K562 (cell line): Measurements from ENCODE around the gene BBX. TPM values are rescaled to one million over a fixed set of nuclear protein-coding genes. Genes with fewer than 3 reads are reported as not detected.

Source experiments
- ATAC-seq: fragments of 200-7000 bp; cut with Tn5 transposase; 3 replicates; pipeline ENCODE4 v1.9.1; 2020; ENCODE audit warnings: moderate library complexity
- BruUV-seq: library from RNA; stranded (reverse); fragments of 400-500 nt; replicated peaks from 2 replicates; lab custom pipeline; 2021; lab: Mats Ljungman, UMichigan
- CTCF ChIA-PET: fragments of 300-600 bp; formaldehyde crosslinking; extraction: SDS; loops from one replicate; lab custom pipeline; 2021; ENCODE audit warnings: low intra/inter-chr PET ratio; lab: Yijun Ruan, JAX
- POLR2A ChIA-PET: fragments of 300-600, 350-650 bp; sonication (Branson Sonifier 250); formaldehyde crosslinking; extraction: SDS; loops from one replicate; lab custom pipeline; 2021; ENCODE audit warnings: antibody characterized with exemption, inconsistent platforms; lab: Yijun Ruan, JAX
- DNase-seq, 4 experiments: peaks; one replicate each; pipeline versions ENCODE4 v3.0.0 to v3.0.0-alpha.2; 2011 to 2018; ENCODE audit warnings: low spot score in 3 of 4, mixed read lengths in 3 of 4; ENCODE audit errors: extremely low read depth in 1 of 4
- FAIRE-seq: peaks from 2 replicates; lab custom pipeline; 2011; peaks lifted over from hg19 to GRCh38; lab: Jason Lieb, UNC
- H2AFZ ChIP-seq: 2 replicates; pipeline ENCODE4 v1.6.0; 2011; ENCODE audit warnings: low read depth, low read length, control low read depth, inconsistent platforms
- H3K27ac ChIP-seq: fragments of 200-600 bp; 3 replicates; pipeline ENCODE4 v1.8.0; 2011; ENCODE audit warnings: low read depth, mild to moderate bottlenecking, control low read depth, inconsistent platforms, low read length, moderate library complexity, mixed read lengths; ENCODE audit errors: extremely low read depth
- H3K27me3 ChIP-seq, 2 experiments: fragments of 300-600 bp in 1 of 2; 2 replicates in 1 of 2; 3 replicates in 1 of 2; pipeline versions ENCODE4 v1.6.0 to v1.8.0; 2011; ENCODE audit warnings: inconsistent platforms in 2 of 2, low read length in 2 of 2, mild to moderate bottlenecking in 1 of 2, mixed read lengths in 1 of 2, moderate library complexity in 1 of 2; ENCODE audit not compliant: control insufficient read depth in 2 of 2, insufficient read depth in 2 of 2
- H3K36me3 ChIP-seq: fragments of 300-600 bp; 3 replicates; pipeline ENCODE4 v1.8.0; 2011; ENCODE audit warnings: mild to moderate bottlenecking, low read length, inconsistent platforms; ENCODE audit not compliant: control insufficient read depth, insufficient read depth
- H3K4me1 ChIP-seq, 2 experiments: fragments of 200-600 bp in 1 of 2; replicated peaks in 1 of 2; 2 replicates in 1 of 2; 3 replicates in 1 of 2; pipeline versions ENCODE4 v1.5.1 to v1.8.0; 2011; ENCODE audit warnings: inconsistent platforms in 2 of 2, low read length in 2 of 2, mild to moderate bottlenecking in 1 of 2, mixed read lengths in 1 of 2, moderate library complexity in 1 of 2; ENCODE audit not compliant: control insufficient read depth in 2 of 2, insufficient read depth in 2 of 2
- H3K4me2 ChIP-seq: 2 replicates; pipeline ENCODE4 v1.6.1; 2011; ENCODE audit warnings: low read length, control low read depth, inconsistent platforms, mixed read lengths; ENCODE audit not compliant: insufficient read depth
- H3K4me3 ChIP-seq: fragments of 200-600 bp; sonication (generic), shearing (Covaris generic); 2 replicates; pipeline ENCODE4 v1.5.1; 2016; ENCODE audit warnings: control low read depth, inconsistent platforms
- H3K79me2 ChIP-seq: fragments of 200-600 bp; 3 replicates; pipeline ENCODE4 v1.8.0; 2011; ENCODE audit warnings: low read length, inconsistent platforms; ENCODE audit not compliant: control insufficient read depth, insufficient read depth
- H3K9ac ChIP-seq, 2 experiments: 2 replicates each; pipeline versions ENCODE4 v1.6.0 to v1.6.1; 2011; ENCODE audit warnings: low read depth in 2 of 2, low read length in 2 of 2, control low read depth in 1 of 2, inconsistent platforms in 1 of 2, mild to moderate bottlenecking in 1 of 2, mixed read lengths in 1 of 2; ENCODE audit not compliant: insufficient read depth in 1 of 2
- H3K9me1 ChIP-seq: one replicate; pipeline ENCODE4 v1.6.0; 2011; ENCODE audit warnings: inconsistent platforms, mild to moderate bottlenecking, low read length, moderate library complexity; ENCODE audit not compliant: control insufficient read depth, insufficient read depth
- H3K9me3 ChIP-seq: replicated peaks from 2 replicates; pipeline ENCODE4 v1.5.1; 2011; ENCODE audit warnings: low read depth, low read length, inconsistent platforms; ENCODE audit not compliant: control insufficient read depth, insufficient read depth
- H4K20me1 ChIP-seq: replicated peaks from 2 replicates; pipeline ENCODE4 v1.6.1; 2011; ENCODE audit warnings: low read length, inconsistent platforms, mixed read lengths; ENCODE audit not compliant: control insufficient read depth, insufficient read depth
- ATF1 ChIP-seq, 2 experiments: fragments of 450-650 bp in 1 of 2; IDR thresholded peaks; 2 replicates each; pipeline ENCODE4 v1.6.1; 2016; ENCODE audit warnings: missing compliant biosample characterization in 1 of 2, missing genetic modification characterization in 1 of 2
- CBX5 ChIP-seq: IDR thresholded peaks from 2 replicates; pipeline ENCODE4 v1.6.1; 2014; ENCODE audit warnings: low read depth, borderline replicate concordance
- ESRRB ChIP-seq: fragments of 250-450 bp; sonication (Bioruptor Pico); IDR thresholded peaks from 2 replicates; pipeline ENCODE4 v1.5.0; 2020; ENCODE audit warnings: mild to moderate bottlenecking, moderate library complexity, borderline replicate concordance
- FOXM1 ChIP-seq, 2 experiments: fragments of 450-650 bp in 1 of 2; sonication (generic) in 1 of 2; formaldehyde crosslinking in 1 of 2; IDR thresholded peaks; 2 replicates each; pipeline versions ENCODE4 v1.6.1 to v1.9.0; 2017 to 2022; ENCODE audit warnings: low read depth in 2 of 2, mild to moderate bottlenecking in 2 of 2, missing genetic modification reagents in 1 of 2, moderate library complexity in 1 of 2
- HEY1 ChIP-seq: fragments of 250-450 bp; sonication (Bioruptor Pico); IDR thresholded peaks from 2 replicates; pipeline ENCODE4 v1.5.0; 2020; ENCODE audit warnings: mild to moderate bottlenecking, moderate library complexity, borderline replicate concordance
- NCOA6 ChIP-seq: fragments of 450-650 bp; IDR thresholded peaks from 2 replicates; pipeline ENCODE4 v1.6.1; 2017; ENCODE audit warnings: mild to moderate bottlenecking
- VEZF1 ChIP-seq: fragments of 200-800 bp; sonication (Bioruptor generic); IDR thresholded peaks from 2 replicates; pipeline ENCODE4 v1.6.1; 2017; ENCODE audit warnings: missing genetic modification characterization, missing compliant biosample characterization
- ZFP30 ChIP-seq: fragments of 250-450 bp; sonication (Bioruptor Pico); IDR thresholded peaks from 2 replicates; pipeline ENCODE4 v1.8.0; 2022; ENCODE audit warnings: moderate library complexity, mild to moderate bottlenecking, inconsistent platforms, borderline replicate concordance
- ZNF408 ChIP-seq: fragments of 250-450 bp; sonication (Bioruptor Pico); IDR thresholded peaks from 2 replicates; pipeline ENCODE4 v1.4.0; 2020; ENCODE audit warnings: low read depth, mild to moderate bottlenecking, moderate library complexity
- WGBS: fragments of 100-300 bp; shearing (Covaris generic); methylation state at CpG from one replicate; pipeline ENCODE4 v1.1.6; 2016; ENCODE audit warnings: low coverage, mixed read lengths; ENCODE audit not compliant: insufficient coverage; ENCODE audit errors: missing lambda C conversion rate; 5-methylcytosine and 5-hydroxymethylcytosine counted together
- in situ Hi-C: fragments of 300-500 bp; cut with MboI; formaldehyde crosslinking; loops from 4 replicates; pipeline ENCODE4 v1.15.0; 2018; ENCODE audit warnings: inconsistent platforms, mixed read lengths
- intact Hi-C: fragments of 100-400 bp; cut with micrococcal nuclease; formaldehyde crosslinking; loops from 2 replicates; pipeline ENCODE4 v1.14.2; 2022
- polyA plus RNA-seq, 8 experiments: library from polyadenylated mRNA; depleted of rRNA in 4 of 8; stranded (reverse) in 5 of 8; unstranded in 3 of 8; fragments of >200 nt; fragmentation: Nextera tagmentation in 2 of 8; fragmentation: Illumina TruSeq in 1 of 8; extraction: Ambion mirVana in 2 of 8; extraction: Trizol in 1 of 8; gene quantifications; 2 replicates each; pipeline versions ENCODE4 v1.2.1 to v1.2.3, GENCODE V29; 2011 to 2014; ENCODE audit warnings: inconsistent platforms in 1 of 8, missing spikeins in 1 of 8
- total RNA-seq, 7 experiments: library from RNA; depleted of rRNA in 6 of 7; stranded (reverse); fragments of >200 nt in 6 of 7; fragmentation: Illumina TruSeq in 2 of 7; extraction: Trizol in 2 of 7; gene quantifications; 2 replicates each; pipeline versions ENCODE4 v1.2.1 to v1.2.3, GENCODE V29; 2011 to 2021; ENCODE audit warnings: low replicate concordance in 1 of 7

BBX gene
- total and polyA plus RNA-seq, 9 of the 15 experiments (the other 6 are each of a cell fraction or from before 2014, with no cell fraction given): 4.9 to 19.5 (median 11.8) TPM

GRCh38 chr3:107588217-107588616, 65.5 kb downstream of the BBX start:
- TF ChIP-seq ATF1 (CRISPR knock-in tag; IDR thresholded peaks at IDR 0.05): no peak
- no peak for TF ChIP-seq ATF1 (tag; IDR thresholded peaks at IDR 0.05)
- intact Hi-C loops (no loop called here), in situ Hi-C loops (no loop called here)
- Histone ChIP-seq H3K79me2 (no peaks in the 10 kb centered on the region), H3K4me2 (no peak overlapping the region), H3K36me3 (no peaks in the 10 kb centered on the region), H3K27me3 (no peaks in the 10 kb centered on the region), H3K4me1 (no peaks in the 10 kb centered on the region), H3K9me3 (no peaks in the 10 kb centered on the region), H3K4me3 (no peak overlapping the region), H3K9me1 (no peaks in the 10 kb centered on the region), H2AFZ (no peak overlapping the region), H3K9ac (no peak overlapping the region), H4K20me1 (no peaks in the 10 kb centered on the region), H3K27ac (no peak overlapping the region)
- no peak for FAIRE-seq
- no TSS peak for BruUV-seq
- ChIA-PET POLR2A (interaction anchor here (0.7 kb wide), 1 partner anchor 51 kb away, joined by 3 read pairs; no protein-coding TSS in a partner anchor), CTCF (no interaction called here)
- no peak for ATAC-seq
- WGBS: no CpG with 5 or more reads among the region's 1 CpG
- DNase-seq: no peak

GRCh38 chr3:107589454-107589853, 66.7 kb downstream of the BBX start:
- no peak for ATAC-seq
- no peak overlapping the region for H3K27ac ChIP-seq
- no peak overlapping the region for H3K9ac ChIP-seq
- H3K36me3 ChIP-seq: no peaks in the 10 kb centered on the region
- ChIA-PET POLR2A (no interaction called here), CTCF (no interaction called here)
- no peak overlapping the region for H2AFZ ChIP-seq
- no peaks in the 10 kb centered on the region for H3K9me1 ChIP-seq
- H3K4me1 ChIP-seq: no peaks in the 10 kb centered on the region
- H3K9me3 ChIP-seq: no peaks in the 10 kb centered on the region
- no peak for FAIRE-seq
- in situ Hi-C loops: no loop called here
- H3K4me2 ChIP-seq: no peak overlapping the region
- H4K20me1 ChIP-seq: 0 out of 2 replicates have a peak, but pooled peaks cover 4% of the 10 kb centered on the region
- H3K4me3 ChIP-seq: no peak overlapping the region
- BruUV-seq: no TSS peak
- H3K27me3 ChIP-seq: no peaks in the 10 kb centered on the region
- H3K79me2 ChIP-seq: no peaks in the 10 kb centered on the region
- no peak for DNase-seq
- intact Hi-C loops: no loop called here
- WGBS: 11% methylated on average over 1 of the region's 1 CpG
- TF ChIP-seq FOXM1 (IDR thresholded peaks at IDR 0.05; ENCODE audit: low read depth) (no peak), FOXM1 (CRISPR knock-in tag; IDR thresholded peaks at IDR 0.05; ENCODE audit: low read depth) (no peak), NCOA6 (no peak), ZFP30 (CRISPR knock-in tag) (no peak), VEZF1 (CRISPR knock-in tag) (no peak), CBX5 (no peak), ZNF408 (CRISPR knock-in tag) (no peak), HEY1 (CRISPR knock-in tag) (no peak), ESRRB (no peak)
